ENCODE measurements around the gene CCDC71.
A peak's percentile ranks its signal among the peaks of the same experiment; 100 is the strongest.

CCDC71 gene

DNA sequence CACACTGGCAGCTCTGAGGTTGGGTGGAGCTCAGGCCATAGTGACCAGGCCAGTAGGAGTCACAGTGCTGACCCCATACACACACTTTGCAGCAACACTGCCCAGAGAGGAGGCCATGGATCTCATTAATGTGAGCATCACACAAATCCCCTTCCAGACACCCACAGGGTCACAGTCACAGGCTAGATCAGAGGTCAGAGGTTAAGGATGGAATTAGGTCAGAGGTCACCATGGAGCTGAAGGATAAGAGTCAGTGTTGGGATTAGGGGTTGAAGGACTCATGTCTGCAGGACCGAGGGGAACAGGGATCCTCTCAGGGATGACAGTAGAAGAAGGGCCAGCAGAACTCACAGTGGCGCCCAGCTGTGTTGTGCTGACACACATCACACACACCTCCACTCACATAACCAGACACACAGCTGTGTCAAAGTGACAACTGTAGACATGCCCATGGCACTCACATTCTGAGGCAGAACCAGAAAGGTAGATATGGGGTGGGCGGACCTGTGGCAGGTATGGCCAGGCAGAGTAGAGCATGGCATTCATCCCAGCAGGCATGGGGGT is 12.7 kb downstream of the CCDC71 start:
- no peak overlapping the region for H2BK5ac ChIP-seq (ENCODE audit: low read depth, low read length, poor library complexity, severe bottlenecking)
- no peaks in the 10 kb centered on the region for H3K36me3 ChIP-seq (ENCODE audit: control insufficient read depth in 1 of 2, insufficient read depth in 2 of 2, low read depth in 1 of 2, low read length in 2 of 2)
- H3K79me1 ChIP-seq (replicated peaks; ENCODE audit: low read length, poor library complexity, severe bottlenecking) = no peaks in the 10 kb centered on the region
- no peak overlapping the region for H3K14ac ChIP-seq (ENCODE audit: low read length in 2 of 2)
- no peak overlapping the region for H3K9ac ChIP-seq (ENCODE audit: low read length)
- no peak overlapping the region for H3K27ac ChIP-seq (ENCODE audit: low read length, poor library complexity, severe bottlenecking)
- H3K23ac ChIP-seq (ENCODE audit: low read length in 2 of 2) = no peak overlapping the region
- no peak overlapping the region for H2BK15ac ChIP-seq (ENCODE audit: low read depth, poor library complexity, severe bottlenecking)
- no peak overlapping the region for H2AFZ ChIP-seq (ENCODE audit: low read depth, low read length)
- no peak overlapping the region for H3K4me2 ChIP-seq (ENCODE audit: low read length, poor library complexity, severe bottlenecking)
- no peak overlapping the region for H2BK12ac ChIP-seq (ENCODE audit: low read length in 2 of 2)
- DNase-seq = no peak
- H4K91ac ChIP-seq (ENCODE audit: low read length) = no peak overlapping the region
- WGBS = 79% methylated on average over 2 of the region's 3 CpGs
- H2BK120ac ChIP-seq (ENCODE audit: low read depth, low read length) = no peak overlapping the region
- H3K4ac ChIP-seq (ENCODE audit: low read depth in 1 of 2, low read length in 2 of 2) = no peak overlapping the region
- no peak overlapping the region for H3K18ac ChIP-seq (ENCODE audit: low read depth in 1 of 2, low read length in 2 of 2)
- no peak overlapping the region for H2AK5ac ChIP-seq (ENCODE audit: low read length, severe bottlenecking)
- H4K8ac ChIP-seq (ENCODE audit: low read length) = no peak overlapping the region
- peaks cover 0 to 3% of the 10 kb centered on the region in 2 experiments for H3K27me3 ChIP-seq (ENCODE audit: control insufficient read depth in 1 of 2, insufficient read depth in 1 of 2, low read length in 2 of 2)
- H3K9me3 ChIP-seq (ENCODE audit: control insufficient read depth, low read length) = no peaks in the 10 kb centered on the region
- H3K4me3 ChIP-seq (ENCODE audit: insufficient read depth in 1 of 2, low read depth in 1 of 2, low read length in 2 of 2) = no peak overlapping the region
- peaks cover under 1% of the 10 kb centered on the region for H3K4me1 ChIP-seq (ENCODE audit: control insufficient read depth, insufficient read depth, low read depth, low read length)

DNA sequence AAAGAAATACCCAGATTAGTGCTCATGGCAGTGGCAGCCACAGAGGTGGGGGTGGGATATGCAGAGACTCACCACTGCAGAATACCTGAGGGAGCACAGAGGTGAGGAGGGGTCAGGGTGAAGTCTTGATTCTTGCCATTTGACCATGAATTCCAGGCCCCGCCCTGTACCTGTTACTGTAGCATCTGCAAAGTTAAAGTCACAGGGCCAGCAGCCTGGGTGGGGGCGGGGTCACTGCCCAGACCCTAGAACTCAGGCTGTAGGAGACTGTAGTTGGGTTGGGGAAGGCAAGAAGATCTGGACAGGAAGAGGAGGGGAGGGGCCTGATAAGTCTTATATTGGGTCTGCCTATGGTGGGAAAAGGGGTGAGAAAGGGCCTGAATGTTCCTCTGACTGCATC is 14.5 kb downstream of the CCDC71 start:
- DNase-seq = no peak
- Histone ChIP-seq H4K91ac (ENCODE audit: low read length) (no peak overlapping the region), H4K8ac (ENCODE audit: low read length) (no peak overlapping the region), H2BK12ac (ENCODE audit: low read length in 2 of 2) (no peak overlapping the region), H3K27ac (ENCODE audit: low read length, poor library complexity, severe bottlenecking) (no peak overlapping the region), H2BK5ac (ENCODE audit: low read depth, low read length, poor library complexity, severe bottlenecking) (no peak overlapping the region), H3K18ac (ENCODE audit: low read depth in 1 of 2, low read length in 2 of 2) (no peak overlapping the region), H2BK120ac (ENCODE audit: low read depth, low read length) (no peak overlapping the region), H3K14ac (ENCODE audit: low read length in 2 of 2) (no peak overlapping the region), H2AFZ (ENCODE audit: low read depth, low read length) (no peak overlapping the region), H3K9me3 (ENCODE audit: control insufficient read depth, low read length) (no peaks in the 10 kb centered on the region), H3K4me3 (ENCODE audit: insufficient read depth in 1 of 2, low read depth in 1 of 2, low read length in 2 of 2) (no peak overlapping the region), H3K36me3 (ENCODE audit: control insufficient read depth in 1 of 2, insufficient read depth in 2 of 2, low read depth in 1 of 2, low read length in 2 of 2) (no peaks in the 10 kb centered on the region), H3K9ac (ENCODE audit: low read length) (no peak overlapping the region), H3K4ac (ENCODE audit: low read depth in 1 of 2, low read length in 2 of 2) (no peak overlapping the region), H3K27me3 (ENCODE audit: control insufficient read depth in 1 of 2, insufficient read depth in 1 of 2, low read length in 2 of 2) (peaks cover 0 to 3% of the 10 kb centered on the region in 2 experiments), H3K79me1 (replicated peaks; ENCODE audit: low read length, poor library complexity, severe bottlenecking) (no peaks in the 10 kb centered on the region), H3K23ac (ENCODE audit: low read length in 2 of 2) (no peak overlapping the region), H2BK15ac (ENCODE audit: low read depth, poor library complexity, severe bottlenecking) (no peak overlapping the region), H2AK5ac (ENCODE audit: low read length, severe bottlenecking) (no peak overlapping the region), H3K4me1 (ENCODE audit: control insufficient read depth, insufficient read depth, low read depth, low read length) (no peaks in the 10 kb centered on the region), H3K4me2 (ENCODE audit: low read length, poor library complexity, severe bottlenecking) (no peak overlapping the region)
- WGBS = 71% methylated on average over 2 of the region's 2 CpGs

DNA sequence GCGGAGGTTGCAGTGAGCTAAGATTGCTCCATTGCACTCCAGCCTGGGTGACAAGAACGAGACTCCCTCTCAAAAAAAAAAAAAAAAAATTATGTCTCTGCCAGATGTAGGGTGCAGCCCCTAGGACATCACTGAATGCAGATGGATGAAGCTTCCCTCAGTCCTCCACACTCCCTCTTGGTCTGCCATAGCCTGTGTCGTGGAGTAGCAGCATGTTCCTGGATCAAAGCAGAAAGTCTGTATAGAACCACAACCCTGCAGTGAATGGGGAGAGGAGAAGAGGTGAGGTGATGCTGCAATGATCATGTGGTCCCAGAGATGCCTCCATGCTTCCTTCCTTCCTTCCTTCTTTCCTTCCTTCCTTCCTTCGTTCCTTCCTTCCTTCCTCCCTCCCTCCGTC is 18.0 kb downstream of the CCDC71 start:
- no peak overlapping the region for H2BK12ac ChIP-seq (ENCODE audit: low read length in 2 of 2)

DNA sequence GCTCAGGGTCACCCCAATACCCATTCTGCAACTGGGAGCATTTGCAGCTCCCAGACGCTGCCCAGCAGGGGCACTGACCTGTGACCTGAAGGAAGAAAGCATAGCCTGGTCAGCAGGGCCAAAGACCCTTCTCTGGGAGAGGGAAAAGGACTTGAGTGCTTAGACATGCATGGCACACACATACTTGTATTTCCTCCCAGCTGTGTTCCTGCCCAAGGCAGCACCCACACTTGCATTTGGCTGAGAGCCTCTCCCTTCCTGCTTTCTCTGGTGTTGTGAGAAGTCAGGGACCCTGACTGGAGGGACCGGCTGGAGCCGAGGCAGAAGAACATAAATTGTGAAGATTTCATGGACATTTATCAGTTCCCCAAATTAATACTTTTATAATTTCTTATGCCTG is 26.1 kb downstream of the CCDC71 start:
- H3K9ac ChIP-seq (ENCODE audit: low read length) = no peak overlapping the region
- no peak overlapping the region for H4K8ac ChIP-seq (ENCODE audit: low read length)
- H3K9me3 ChIP-seq (ENCODE audit: control insufficient read depth, low read length) = no peaks in the 10 kb centered on the region
- H3K4ac ChIP-seq (ENCODE audit: low read depth in 1 of 2, low read length in 2 of 2) = no peak overlapping the region
- no peak overlapping the region for H4K91ac ChIP-seq (ENCODE audit: low read length)
- H3K27ac ChIP-seq (ENCODE audit: low read length, poor library complexity, severe bottlenecking) = no peak overlapping the region
- WGBS = 25% methylated on average over 1 of the region's 3 CpGs
- no peak overlapping the region for H2AK5ac ChIP-seq (ENCODE audit: low read length, severe bottlenecking)
- DNase-seq = no peak
- H2BK12ac ChIP-seq (ENCODE audit: low read length in 2 of 2) = no peak overlapping the region
- peaks cover 19 to 25% of the 10 kb centered on the region in 2 experiments for H3K27me3 ChIP-seq (ENCODE audit: control insufficient read depth in 1 of 2, insufficient read depth in 1 of 2, low read length in 2 of 2)
- no peak overlapping the region for H3K4me3 ChIP-seq (ENCODE audit: insufficient read depth in 1 of 2, low read depth in 1 of 2, low read length in 2 of 2)
- H3K4me1 ChIP-seq (ENCODE audit: control insufficient read depth, insufficient read depth, low read depth, low read length) = peaks cover 11% of the 10 kb centered on the region
- H3K18ac ChIP-seq (ENCODE audit: low read depth in 1 of 2, low read length in 2 of 2) = no peak overlapping the region
- no peaks in the 10 kb centered on the region for H3K36me3 ChIP-seq (ENCODE audit: control insufficient read depth in 1 of 2, insufficient read depth in 2 of 2, low read depth in 1 of 2, low read length in 2 of 2)
- peak overlapping the region in 1 of 2 experiments; percentile 75 for H3K23ac ChIP-seq (ENCODE audit: low read length in 2 of 2)
- no peaks in the 10 kb centered on the region for H3K79me1 ChIP-seq (replicated peaks; ENCODE audit: low read length, poor library complexity, severe bottlenecking)
- no peak overlapping the region for H3K4me2 ChIP-seq (ENCODE audit: low read length, poor library complexity, severe bottlenecking)
- no peak overlapping the region for H2BK15ac ChIP-seq (ENCODE audit: low read depth, poor library complexity, severe bottlenecking)
- no peak overlapping the region for H2BK5ac ChIP-seq (ENCODE audit: low read depth, low read length, poor library complexity, severe bottlenecking)
- H2AFZ ChIP-seq (ENCODE audit: low read depth, low read length) = no peak overlapping the region
- no peak overlapping the region for H3K14ac ChIP-seq (ENCODE audit: low read length in 2 of 2)
- no peak overlapping the region for H2BK120ac ChIP-seq (ENCODE audit: low read depth, low read length)

More for the DNA sequence above, 18.0 kb downstream of the CCDC71 start:
- H3K4ac ChIP-seq (ENCODE audit: low read depth in 1 of 2, low read length in 2 of 2) = no peak overlapping the region
- H2AFZ ChIP-seq (ENCODE audit: low read depth, low read length) = no peak overlapping the region
- no peak overlapping the region for H3K27ac ChIP-seq (ENCODE audit: low read length, poor library complexity, severe bottlenecking)
- H4K91ac ChIP-seq (ENCODE audit: low read length) = no peak overlapping the region
- no peak overlapping the region for H3K4me2 ChIP-seq (ENCODE audit: low read length, poor library complexity, severe bottlenecking)
- peaks cover 3 to 5% of the 10 kb centered on the region in 2 experiments for H3K27me3 ChIP-seq (ENCODE audit: control insufficient read depth in 1 of 2, insufficient read depth in 1 of 2, low read length in 2 of 2)
- DNase-seq = no peak
- H4K8ac ChIP-seq (ENCODE audit: low read length) = no peak overlapping the region
- H3K9me3 ChIP-seq (ENCODE audit: control insufficient read depth, low read length) = no peaks in the 10 kb centered on the region
- no peak overlapping the region for H2BK120ac ChIP-seq (ENCODE audit: low read depth, low read length)
- no peak overlapping the region for H3K14ac ChIP-seq (ENCODE audit: low read length in 2 of 2)
- no peak overlapping the region for H3K18ac ChIP-seq (ENCODE audit: low read depth in 1 of 2, low read length in 2 of 2)
- no peak overlapping the region for H2BK5ac ChIP-seq (ENCODE audit: low read depth, low read length, poor library complexity, severe bottlenecking)
- no peak overlapping the region for H3K4me3 ChIP-seq (ENCODE audit: insufficient read depth in 1 of 2, low read depth in 1 of 2, low read length in 2 of 2)
- no peaks in the 10 kb centered on the region for H3K4me1 ChIP-seq (ENCODE audit: control insufficient read depth, insufficient read depth, low read depth, low read length)
- no peak overlapping the region for H2AK5ac ChIP-seq (ENCODE audit: low read length, severe bottlenecking)
- no peak overlapping the region for H2BK15ac ChIP-seq (ENCODE audit: low read depth, poor library complexity, severe bottlenecking)
- no peak overlapping the region for H3K9ac ChIP-seq (ENCODE audit: low read length)
- no peaks in the 10 kb centered on the region for H3K79me1 ChIP-seq (replicated peaks; ENCODE audit: low read length, poor library complexity, severe bottlenecking)
- no peaks in the 10 kb centered on the region for H3K36me3 ChIP-seq (ENCODE audit: control insufficient read depth in 1 of 2, insufficient read depth in 2 of 2, low read depth in 1 of 2, low read length in 2 of 2)
- no peak overlapping the region for H3K23ac ChIP-seq (ENCODE audit: low read length in 2 of 2)
- WGBS = 84% methylated on average over 4 of the region's 5 CpGs

Data from mesenchymal stem cell (in vitro differentiated cells and primary cell).